HG02885 (cell line): ENCODE measurements around the gene PEX19.

ENCODE experiments used
- ATAC-seq: cut with Tn5 transposase; IDR thresholded peaks from one replicate; pipeline ENCODE4 v1.9.1; 2021; ENCODE audit warnings: mild to moderate bottlenecking; ENCODE audit not compliant: unreplicated experiment, poor library complexity

PEX19 gene

DNA sequence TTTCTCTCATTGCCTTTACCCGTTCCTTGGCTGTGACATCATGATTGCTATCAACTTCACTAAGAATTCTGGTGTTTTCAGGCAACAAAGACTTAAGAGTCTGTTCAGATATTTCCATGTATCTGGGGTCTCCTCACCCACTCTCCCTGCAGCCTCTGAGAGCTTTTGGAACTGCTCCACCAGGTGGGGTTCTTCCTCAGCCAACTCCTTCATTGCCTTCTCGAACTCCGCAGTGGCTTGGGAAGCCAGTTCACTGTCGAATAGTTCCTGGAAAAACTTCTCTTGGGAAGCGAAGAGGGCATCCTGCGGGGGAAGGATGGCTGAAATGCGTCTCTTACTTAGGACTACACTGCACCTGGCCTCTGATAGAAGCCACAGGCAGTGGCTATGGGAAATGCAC lies 2.1 kb downstream of the PEX19 start:
- ATAC-seq = no peak

DNA sequence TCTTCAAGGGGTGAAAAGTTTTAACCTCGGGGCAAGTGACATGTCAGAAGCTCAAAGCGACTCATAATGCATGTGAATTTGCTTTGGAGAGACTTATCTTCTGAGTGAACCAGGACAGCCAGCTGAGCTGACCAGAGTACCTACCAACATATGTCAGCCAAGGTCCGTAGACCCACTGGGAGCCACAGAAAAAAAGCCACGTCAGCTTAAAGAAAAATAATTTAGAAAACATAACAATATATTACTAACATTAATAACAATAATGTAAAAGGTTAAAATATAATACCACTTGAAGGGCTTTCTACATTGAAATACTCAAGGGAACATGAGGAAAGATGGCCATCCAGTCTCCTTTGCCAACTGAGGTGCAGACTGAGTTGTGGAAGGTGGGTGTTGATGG lies 6.9 kb downstream of the PEX19 start:
- no peak for ATAC-seq

DNA sequence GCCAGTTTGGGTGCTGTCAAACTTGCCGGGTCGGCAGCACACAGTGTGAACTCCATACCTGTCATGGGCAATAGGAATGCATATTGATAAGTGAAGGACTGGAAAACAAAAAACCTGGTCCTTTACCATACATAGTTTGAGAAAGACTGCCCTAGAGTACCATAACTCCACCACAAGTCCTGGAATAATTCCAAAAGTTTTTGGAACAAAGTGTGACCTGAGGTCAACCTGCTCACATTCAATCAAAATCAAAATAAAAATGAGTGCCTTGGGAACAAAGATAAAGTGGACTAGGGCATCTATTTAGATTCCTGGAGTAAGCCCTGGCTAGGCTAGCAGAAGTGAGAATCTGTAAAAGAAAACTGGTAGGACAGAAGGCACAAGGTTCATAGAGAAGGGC lies 7.6 kb downstream of the PEX19 start:
- no peak for ATAC-seq

DNA sequence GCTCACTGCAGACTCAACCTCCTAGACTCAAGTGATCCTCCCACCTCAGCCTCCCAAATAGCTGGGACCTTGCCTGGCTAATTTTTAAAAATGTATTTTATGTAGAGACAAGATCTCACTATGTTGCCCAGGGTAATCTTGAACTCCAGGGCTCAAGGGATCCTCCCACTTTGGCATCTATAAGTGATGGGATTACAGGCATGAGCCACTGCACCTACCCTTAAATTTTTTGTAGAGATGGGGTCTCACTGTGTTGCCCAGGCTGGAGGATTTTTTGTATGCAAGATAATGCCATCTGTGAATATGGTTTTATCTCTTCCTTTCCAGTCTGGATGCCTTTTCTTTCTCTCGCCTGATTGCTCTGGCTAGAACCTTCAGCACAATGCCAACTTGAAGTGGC lies 13.9 kb downstream of the PEX19 start:
- ATAC-seq = no peak

DNA sequence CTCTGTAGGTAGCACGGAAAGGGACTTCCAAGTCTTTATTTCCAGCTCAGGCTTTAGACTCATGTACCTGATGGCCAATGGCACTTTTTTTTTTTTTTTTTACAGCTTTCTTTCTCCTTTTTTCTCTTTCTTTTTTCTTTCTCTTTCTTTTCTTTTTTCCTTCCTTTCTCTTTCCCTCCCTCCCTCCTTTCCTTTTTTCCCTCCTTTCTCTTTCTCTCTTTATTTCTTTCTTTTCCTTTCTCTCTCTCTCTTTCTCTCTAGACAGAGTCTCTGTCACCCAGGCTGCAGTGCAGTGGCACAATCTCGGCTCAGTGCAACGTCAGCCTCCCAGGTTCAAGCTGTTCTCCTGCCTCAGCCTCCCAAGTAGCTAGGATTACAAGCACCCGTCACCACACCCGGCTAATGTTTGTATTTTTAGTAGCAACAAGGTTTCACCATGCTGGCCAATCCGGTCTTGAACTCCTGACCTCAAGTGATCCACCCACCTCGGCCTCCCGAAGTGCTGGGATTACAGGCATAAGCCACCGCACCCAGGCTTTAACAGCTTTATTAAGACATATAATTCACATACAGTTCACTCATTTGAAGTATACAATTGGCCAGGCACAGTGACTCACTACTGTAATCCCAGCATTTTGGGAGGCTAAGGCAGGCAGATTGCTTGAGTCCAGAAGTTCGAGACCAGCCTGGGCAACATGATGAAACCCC lies 17.5 kb downstream of the PEX19 start:
- ATAC-seq = no peak

DNA sequence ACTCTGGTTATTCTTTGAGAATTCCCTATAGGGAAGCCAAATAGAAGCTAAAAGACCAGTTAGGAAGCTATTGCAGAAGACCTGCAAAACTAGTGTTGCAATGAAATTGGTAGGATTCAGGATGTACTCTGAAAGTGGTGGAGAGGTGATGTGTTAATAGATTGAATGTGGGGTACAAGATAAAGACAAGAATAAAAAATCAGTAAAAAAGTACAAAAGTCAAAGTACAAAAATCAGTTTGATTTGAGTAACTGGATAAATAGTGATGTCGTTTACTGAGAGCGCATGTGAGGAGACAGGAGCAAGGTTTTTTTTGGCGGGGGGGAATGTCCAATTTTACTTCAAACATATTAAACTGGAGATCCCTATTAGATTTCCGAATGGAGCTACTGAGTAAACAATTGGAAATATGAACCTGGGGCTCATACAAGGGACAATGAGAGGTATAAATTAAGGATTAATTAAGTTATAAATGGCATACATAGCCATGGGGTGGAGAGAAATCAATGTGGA lies 20.1 kb downstream of the PEX19 start:
- ATAC-seq = no peak

DNA sequence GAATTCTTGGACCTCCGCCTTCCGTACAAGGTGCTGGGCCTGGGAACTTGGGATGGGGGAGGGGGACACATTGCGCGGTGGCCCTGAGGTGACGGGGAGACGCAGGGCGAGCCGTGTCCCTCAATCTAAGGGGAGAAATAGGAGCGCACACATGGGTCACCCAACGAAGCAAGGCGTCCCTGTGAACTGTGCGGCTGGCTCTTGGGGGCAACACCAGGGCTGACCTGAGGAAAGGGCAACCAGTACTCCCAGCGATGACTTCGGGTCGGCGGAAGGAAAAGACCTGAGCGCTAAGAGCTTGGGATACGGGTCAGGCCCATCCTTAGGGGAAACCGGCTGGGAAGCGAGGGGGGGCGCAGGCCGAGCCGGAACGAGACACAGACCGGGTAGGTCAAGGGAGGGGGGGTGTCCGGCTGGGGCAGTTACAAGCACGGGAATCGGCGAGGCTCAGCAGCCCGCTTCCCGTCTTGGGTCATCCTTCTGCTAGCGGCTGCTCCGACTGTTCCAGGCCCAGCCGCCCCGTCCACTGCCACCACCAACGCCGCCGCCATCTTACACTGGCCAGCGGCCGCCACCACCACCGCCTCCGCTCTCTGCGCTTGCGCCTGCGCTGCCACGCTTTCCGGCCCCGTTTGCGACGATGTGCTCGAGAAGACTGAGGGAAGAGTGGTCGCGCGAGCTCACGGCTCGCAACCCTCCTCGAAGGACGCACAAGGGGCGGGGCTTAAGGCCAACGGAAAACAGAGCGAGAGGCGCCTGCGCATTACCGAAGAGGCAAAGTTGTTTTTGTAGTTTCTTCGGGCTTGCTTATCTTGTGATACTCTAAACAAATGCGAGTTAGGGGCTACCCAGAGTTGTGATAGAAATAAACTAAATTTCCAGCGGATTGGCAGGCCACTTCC lies 22.8 kb downstream of the PEX19 start, which contains the start of gene DCAF8:
Gene DCAF8 (minus strand): TSS at position 657 of the 902 bp plus-strand sequence. CDS start 18,541 bp downstream, outside the sequence.
- peak; percentile 84 for ATAC-seq

DNA sequence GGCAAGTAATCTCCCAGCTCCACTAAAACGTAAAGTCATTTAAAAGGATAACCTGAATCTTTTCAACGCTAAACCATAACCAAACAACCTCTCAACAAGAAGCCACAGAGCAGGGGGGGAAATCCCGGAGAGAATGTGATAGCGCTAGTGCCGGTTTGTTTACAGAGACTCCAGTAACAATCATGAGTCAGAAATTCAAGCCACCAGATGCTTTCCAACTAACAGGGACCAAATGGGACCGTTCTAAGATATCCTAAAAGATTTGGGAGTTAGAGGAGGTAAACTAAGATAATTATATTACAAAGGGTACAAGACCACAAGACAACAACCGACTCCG lies 23.4 kb downstream of the PEX19 start:
- ATAC-seq = peak; percentile 27

DNA sequence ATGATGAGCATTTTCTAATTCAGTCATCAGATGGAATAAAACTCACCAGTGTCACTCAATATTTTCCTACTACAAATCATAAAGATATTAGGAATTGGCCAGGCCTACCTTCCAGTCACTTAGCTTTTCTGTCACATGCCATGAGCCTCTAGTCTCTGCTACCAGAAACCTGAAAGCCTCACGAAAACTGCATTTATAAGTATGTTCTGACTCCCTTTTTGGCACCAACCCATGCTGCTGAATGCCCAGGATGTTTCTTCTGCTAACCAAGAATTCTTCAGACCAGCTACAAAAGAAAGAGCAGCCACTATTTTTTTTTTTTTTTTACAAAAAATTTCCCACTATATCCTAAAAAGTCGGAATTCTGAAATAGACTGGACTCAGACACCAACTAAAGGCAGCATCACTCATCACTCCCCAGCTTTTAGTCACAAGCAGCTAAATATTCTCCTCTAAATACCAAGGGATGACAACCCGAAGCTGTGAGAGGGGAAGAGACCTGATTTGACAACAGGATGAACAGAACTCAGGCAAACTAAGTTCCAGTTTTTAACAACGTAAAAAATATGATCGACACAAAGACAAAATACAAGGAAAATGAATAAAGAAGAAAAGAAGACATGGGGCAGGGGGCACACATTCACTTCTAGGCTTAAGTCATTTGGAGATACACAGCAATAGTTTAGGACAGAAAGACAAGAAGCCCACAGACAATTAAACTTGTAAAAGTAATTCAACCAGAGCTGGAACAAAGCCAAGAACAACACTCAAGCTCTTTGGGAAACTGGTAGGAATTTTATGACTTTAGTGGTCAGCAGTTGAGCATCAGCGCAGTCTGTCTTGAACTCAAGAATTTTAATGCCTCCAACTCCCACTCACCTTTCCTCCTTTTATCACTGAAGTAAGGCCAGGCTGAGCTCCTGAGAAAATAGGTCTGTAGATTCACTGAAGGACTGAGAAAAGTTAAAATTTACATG lies 24.2 kb downstream of the PEX19 start:
- no peak for ATAC-seq

DNA sequence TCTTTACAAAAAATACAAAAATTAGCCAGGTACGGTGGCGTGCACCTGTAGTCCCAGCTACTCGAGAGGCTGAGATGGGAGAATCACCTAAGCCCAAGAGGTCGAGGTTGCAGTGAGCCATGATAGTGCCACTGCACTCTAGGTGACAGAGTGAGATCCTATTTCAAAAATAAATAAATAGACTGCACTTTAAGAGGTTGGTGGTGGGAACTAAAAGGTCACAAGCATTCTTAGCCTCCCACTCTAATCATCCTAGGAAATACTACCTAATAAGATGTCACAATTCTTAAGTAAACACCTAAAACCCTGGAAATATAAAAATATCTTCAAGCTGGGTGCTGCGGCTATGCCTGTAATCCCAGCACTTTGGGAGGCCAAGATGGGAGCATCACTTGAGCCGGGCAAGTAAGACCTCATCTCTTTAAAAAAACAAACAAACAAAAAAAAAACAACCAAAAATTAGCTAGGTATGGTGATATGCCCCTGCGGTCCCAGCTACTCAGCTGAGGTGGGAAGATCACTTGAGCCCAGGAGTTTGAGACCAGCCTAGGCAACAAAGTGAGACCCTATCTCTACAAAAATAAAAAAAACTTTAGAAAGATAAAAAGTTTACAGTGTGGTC lies 26.6 kb downstream of the PEX19 start:
- ATAC-seq = no peak

DNA sequence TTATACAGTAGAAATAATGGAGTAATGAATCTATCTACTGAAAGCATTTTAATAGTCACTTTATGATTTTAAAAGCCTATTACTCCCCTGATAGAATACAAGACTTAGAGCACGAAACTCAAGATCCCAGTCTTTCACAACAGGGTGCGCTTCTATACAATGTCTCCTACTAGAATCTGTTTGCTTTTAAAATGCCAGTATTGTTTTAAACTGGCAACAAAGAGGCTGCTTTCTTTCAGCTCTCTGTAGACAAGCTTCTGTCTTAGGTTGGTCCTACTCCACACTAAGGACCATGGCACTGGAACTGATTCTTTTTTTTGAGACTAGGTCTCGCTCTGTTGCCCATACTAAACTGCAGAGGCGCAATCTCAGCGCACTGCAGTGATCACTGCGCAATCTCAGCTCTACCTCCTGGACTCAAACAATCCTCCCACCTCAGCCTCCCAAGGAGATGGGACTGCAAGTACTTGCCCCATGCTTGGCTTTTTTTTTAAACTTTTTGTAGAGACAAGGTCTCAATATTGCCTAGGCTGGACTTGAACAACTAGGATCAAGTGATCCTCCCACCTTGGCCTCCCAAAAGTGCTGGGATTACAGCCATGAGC lies 27.4 kb downstream of the PEX19 start:
- no peak for ATAC-seq

DNA sequence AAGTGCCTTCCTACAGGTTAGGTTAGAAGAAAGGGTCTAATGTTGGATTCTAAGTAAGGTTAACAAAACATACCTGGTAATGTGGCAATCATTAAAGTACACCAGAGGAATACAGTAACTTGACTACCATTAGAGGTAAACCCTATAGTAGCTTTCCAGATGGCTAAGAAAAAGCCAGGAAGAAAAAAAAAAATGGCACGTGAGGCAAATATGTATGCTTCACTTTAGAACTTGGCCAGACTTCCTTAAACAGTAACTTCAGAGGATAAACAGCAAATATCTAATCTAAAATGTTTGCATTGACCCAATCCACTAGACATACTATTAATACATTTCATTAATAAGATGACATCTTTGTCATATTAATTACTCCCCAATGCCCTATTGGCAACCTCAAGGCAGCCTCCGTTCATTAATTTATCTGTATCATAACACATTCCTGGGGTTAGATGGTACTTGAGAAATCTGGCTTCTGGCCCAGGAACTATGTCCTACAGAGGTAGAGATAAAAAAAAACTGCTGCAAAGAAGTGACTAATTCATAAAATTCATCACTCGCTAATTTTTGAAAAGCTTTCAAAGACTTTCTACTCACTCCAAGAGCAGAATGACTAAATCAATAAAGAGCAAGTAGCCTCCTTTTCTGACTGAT lies 28.4 kb downstream of the PEX19 start:
- ATAC-seq = no peak

DNA sequence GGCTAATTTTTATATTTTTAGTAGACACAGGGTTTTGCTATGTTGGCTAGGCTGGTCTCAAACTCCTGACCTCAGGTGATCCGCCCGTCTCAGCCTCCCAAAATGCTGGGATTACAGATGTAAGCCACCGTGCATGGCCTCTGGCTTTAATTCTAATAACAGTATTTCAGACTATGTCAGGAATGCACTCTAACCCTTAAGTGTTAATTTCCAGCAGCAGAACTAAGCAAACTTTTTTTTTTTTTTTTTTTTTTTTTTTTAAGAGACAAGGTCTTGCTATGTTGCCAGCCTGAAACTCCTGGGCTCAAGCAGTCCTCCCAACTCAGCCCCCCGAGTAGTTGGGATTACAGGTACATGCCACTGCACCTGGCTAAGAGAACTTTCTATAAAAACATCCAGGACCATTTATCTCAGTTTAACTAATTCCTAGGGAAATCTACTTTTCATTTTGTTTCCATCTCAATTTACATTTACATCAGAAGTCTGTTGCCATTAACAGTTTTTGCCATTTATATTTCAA lies 29.1 kb downstream of the PEX19 start:
- no peak for ATAC-seq

DNA sequence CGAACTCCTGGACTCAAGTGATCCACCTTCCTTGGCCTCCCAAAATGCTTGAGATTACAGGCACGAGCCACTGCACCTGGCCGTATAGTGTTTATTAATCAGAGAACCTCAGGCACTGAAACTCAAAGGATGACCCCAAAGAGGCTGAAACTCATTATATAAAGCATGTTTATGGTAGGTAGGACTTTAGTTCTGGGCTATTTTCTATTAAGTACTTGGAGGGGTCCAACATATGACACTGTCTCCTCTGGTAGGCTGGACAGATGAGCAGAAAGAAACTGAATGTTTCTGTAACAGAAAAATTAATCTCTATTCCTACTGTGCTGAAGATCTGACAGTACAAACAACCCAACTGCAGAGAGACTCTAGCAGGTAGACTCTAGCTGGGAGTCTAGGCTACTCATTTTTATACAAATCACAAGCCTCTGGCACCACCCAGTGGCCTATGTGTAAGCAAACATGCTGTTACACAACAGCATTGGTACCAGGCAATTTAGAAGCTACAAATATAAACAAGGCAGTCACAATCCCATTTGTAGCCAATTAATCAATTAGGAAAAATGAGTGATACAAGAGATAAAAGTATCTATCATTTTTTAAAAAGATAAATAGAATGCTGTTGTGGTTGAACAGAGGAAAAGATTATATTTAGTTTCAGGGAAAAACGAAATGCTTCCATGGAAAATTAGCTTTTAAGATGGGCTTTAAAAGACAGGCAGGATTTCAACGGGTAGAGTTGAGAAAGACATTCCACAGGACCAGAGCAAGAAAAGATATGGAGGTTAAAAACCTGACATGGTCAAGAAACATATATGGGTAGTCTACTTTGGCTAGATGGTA lies 33.0 kb downstream of the PEX19 start:
- peak; percentile 78 for ATAC-seq

DNA sequence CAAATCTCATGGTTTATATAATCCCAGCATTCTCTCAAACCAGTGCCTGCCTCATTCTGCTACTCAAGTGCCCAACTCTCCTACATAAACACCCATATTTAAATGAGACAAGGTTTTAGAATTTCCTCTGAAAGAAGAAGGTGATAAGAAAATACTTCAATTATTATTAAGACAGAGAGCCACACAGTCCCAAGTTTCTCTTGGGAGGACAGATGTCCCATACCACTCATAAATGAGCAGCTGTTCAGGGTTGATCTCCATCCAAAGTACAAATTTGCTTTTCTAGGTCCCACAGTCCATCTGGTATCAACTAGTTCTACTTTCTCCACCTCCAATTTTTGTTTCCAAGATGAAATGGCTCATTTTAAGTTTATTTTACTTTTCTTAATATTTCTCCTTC lies 33.9 kb downstream of the PEX19 start:
- ATAC-seq = no peak

DNA sequence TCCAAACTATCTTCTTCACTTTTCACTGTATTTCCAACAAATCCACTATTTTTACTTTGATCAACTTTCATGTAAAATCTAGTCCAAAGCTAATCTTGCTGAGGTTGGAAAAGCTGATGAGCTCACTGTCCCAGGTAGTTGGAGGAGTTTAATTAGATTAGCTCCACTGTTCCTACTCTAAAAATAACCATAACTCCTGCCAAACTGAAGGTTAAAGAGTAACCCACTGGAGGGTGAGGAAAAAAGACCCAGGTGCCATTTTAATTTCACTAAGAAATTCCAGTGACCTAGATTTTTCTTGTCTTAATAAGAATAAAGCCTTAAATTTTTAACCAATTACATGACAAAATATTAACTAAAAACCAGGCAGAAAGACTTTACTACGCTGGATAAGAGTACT lies 37.9 kb downstream of the PEX19 start:
- no peak for ATAC-seq

DNA sequence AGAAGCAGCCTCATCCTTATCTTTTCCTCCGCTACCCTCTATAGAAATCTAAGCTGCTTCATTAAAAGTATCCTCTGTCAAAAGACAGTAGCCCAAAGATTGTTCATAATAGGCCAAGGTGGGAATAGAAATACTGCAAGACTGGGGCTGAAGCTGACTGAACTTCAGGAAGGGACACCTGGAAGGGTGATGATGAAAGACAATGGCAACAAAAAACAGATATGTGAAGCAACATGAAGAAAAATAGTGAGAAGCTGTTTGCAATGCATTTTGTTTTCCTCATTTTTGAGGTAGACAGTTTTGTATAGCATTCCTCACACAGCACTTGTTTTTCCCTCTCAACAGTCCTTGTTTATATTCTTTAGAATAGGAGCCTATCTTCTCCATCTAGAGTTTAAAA lies 39.5 kb downstream of the PEX19 start:
- no peak for ATAC-seq

DNA sequence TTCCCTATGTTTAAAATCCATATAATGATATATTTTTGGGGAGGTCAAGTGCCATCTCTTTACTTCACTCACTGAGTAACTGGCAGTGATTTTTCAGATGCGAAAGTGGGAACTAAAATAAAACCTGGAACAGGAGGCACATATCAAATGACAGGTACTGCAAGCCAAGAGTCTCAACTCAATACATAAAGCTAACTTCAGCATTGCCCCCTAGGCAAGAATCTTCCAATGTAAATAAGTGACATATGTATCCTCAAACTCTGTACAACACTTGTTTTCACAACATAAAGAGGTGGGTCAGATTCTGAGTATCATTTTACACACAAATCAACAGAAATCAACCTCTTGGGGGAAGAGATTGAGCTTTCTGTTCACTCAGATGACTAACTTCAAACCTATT lies 40.7 kb downstream of the PEX19 start:
- no peak for ATAC-seq
